HG03139 (cell line): ENCODE measurements around the gene IGF1R.

Experiments used
- ATAC-seq: cut with Tn5 transposase; IDR thresholded peaks from one replicate; pipeline ENCODE4 v1.9.1; 2021; ENCODE audit not compliant: unreplicated experiment

IGF1R gene

DNA sequence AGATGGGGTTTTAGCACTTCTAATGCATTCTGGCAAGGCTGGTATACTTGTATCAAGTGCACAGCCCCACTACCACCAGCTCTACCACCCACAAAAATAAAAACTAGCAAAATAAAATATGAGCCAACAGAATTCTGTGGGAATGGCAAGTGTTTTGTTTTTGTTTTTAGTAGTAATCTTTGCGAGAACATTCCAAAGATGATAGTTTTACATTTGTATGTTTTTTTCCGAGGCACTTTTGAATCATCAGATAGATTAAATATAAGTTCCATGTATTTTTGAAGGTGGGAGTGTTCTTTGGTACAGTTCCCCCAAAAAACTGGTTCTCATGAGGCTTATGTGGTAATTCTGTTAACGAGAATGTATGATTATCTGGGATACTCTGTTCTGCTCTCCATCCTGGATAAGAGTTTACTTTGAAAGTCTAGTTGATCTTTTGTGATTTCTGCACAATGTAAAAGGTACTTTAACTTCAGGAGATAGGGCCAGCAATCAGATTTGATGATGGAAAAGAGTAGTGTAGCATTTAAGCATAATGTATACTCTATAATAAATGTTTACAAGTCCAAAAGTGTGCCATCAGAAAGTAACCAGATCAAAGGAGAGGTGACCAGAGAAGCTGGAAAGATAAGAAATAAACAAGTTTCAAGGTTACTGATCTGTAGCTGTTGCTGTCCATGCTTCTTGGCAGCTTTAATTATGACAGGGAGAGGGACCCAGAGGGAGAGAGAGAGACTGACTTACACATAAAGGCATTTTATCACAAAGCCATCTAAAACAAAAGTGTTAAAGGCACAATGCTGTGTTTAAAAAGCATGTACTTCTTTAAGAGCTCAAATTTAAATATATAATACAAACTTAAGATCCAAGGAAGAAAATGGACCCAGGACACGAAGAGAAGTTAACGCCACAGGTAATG lies 228.4 kb downstream of the IGF1R start:
- ATAC-seq: no peak

GRCh38 chr15:98878172-98878571 lies 229.8 kb downstream of the IGF1R start:
- ATAC-seq: no peak

GRCh38 chr15:98878862-98879261 lies 230.5 kb downstream of the IGF1R start:
- no peak for ATAC-seq

- peak; percentile 56 for ATAC-seq
These were observed 233.5 kb downstream of the IGF1R start for GRCh38 chr15:98881526-98882520.

DNA sequence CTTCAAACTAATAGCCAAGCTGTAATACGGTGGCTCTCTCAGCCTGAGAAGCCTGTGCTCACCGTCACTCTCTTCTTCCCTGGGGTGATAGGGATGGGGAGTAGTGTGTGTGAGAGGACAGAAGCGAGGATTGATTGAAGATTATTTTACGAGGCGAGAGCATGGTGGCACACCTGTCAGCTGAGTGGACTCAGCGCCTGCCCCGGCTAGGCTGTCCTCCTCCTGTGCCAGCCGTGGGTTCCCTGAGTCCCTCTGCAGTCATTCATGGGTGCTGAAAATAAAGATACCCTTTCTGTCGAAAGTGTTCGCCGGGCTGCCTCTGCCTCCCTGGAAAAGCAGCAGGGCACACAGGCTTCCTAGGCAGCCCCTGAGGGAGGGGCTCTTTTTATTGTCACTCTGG lies 235.1 kb downstream of the IGF1R start:
- no peak for ATAC-seq

GRCh38 chr15:98884894-98885293 lies 236.6 kb downstream of the IGF1R start:
- no peak for ATAC-seq

GRCh38 chr15:98887976-98888375 lies 239.6 kb downstream of the IGF1R start:
- no peak for ATAC-seq

DNA sequence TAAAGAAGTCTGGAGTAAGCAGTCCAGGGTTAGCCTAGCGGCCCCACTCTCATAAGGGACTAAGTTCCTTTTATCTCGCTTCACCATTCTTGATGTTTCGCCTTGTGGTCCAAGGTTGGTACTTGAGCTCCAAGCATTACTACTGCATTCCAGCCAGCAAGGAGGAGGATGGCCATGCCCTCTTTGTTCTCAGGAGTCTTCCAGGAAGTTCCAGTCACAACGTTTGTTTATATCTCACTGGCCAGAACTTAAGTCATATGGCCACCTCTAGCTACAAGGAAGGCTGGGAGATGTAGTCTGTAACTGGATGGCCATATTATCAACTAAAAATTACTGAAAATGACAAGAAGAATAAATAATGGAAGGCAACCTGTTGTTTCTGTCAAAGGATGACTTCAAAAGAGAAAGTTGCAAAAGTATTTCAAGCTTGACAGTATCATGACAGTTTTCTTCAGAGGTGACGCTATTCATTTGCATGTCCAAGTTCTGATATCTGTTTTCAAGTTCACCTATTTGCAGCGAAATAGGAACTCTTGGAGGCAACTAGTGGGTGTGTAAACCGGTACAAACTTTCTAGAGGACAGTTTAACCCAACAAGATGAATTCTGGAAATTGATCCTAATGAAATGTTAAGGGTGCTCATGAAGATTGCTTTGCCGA lies 240.6 kb downstream of the IGF1R start:
- ATAC-seq: no peak

DNA sequence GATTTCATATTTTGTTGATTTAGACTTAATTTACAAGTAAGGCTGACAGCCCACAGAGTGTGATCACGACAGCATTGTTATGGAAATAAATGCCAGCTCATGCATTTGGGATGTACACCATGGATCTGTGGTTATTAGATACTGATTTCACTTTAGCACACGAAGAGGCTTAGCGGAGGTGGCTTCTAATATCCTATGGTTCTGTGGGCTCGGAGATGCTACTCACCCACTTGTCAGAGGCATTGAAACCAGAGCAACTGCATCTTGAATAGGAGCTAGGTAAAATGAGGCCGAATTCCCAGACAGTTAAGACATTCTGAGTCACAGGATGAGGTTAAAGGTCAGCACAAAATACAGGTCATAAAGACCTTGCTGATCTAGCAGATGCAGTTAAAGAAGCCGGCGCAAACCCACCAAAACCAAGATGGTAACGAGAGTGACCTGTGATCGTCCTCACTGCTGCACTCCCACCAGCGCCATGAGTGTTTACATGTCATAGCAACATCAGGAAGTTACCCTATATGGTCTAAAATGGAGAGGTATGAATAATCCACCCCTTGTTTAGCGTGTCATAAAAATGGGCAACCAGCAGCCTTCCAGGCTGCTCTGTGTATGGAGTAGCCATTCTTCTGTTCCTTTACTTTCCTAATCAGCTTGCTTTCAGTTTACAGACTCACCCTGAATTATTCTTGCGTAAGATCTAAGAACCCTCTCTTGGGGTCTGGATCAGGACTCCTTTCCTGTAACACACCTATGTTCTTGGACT lies 241.8 kb downstream of the IGF1R start:
- no peak for ATAC-seq

GRCh38 chr15:98891301-98891700 lies 243.0 kb downstream of the IGF1R start:
- ATAC-seq: no peak

DNA sequence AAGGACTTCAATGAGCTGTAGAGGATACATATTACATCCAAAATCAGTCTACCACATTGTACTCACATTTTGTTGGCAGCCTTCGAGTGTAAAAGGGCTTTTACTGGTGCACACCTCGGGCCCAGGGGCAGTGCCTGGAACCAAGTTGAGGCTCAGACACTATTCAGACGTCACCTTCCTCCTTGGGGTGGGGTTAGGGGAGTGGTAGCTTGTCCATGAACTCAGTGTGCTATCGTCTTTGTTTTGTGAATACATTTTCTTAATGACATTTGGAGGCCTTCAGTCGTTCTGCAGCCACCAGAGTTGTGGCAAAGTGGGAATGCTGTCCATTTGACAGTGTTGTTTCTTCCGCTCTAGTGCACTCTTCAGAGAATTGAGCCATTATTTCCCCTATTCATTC lies 245.1 kb downstream of the IGF1R start:
- no peak for ATAC-seq

DNA sequence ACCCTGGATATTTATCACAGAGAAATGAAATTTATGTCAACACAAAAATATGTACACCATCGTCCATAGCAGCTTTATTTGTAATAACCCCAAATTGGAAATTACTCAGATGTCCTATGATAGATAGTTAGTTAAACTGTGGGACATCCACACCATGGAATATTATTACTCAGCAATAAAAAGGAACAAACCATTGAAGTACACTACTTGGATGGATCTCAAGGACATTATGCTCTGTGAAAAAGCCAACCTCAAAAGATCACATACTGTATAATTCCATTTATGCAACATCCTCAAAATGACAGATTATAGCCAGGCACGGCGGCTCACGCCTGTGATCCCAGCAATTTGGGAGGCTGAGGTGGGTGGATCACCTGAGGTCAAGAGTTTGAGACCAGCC lies 246.0 kb downstream of the IGF1R start:
- ATAC-seq: no peak

DNA sequence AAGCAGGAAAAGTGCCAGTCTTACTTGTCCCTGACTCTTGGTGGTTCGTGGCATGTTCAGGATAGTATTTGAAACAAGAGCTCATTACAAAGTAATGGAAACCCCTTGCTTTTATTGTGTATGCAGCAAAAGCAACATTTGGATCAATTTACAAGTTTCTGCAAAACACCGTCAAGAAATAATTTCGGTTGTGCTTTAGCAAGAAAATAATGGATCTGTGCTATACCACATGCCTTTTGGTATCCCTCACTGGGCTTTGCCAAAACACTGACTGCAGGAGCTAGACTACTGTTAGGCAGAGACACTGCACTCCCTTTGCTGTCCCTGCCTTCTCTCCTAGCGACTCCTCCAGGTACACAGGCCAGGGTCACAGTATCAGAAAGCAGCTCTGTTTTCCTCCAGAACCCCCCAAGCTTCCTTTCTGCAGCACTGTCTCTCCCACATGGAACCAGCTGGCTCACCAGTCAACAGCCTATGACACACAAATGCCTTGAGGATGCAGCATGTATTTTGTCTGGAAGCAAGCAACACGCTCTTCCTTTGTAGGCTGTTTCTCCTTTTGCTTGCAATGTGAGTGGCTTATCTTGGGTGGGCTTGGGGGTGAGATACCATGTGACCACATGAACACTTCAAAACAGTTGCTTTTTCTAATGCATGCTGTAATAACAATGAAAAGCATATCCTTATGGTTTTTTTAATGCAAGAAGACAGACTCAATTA lies 247.8 kb downstream of the IGF1R start:
- no peak for ATAC-seq

- ATAC-seq: no peak
These were observed 248.7 kb downstream of the IGF1R start for GRCh38 chr15:98896802-98897732.

DNA sequence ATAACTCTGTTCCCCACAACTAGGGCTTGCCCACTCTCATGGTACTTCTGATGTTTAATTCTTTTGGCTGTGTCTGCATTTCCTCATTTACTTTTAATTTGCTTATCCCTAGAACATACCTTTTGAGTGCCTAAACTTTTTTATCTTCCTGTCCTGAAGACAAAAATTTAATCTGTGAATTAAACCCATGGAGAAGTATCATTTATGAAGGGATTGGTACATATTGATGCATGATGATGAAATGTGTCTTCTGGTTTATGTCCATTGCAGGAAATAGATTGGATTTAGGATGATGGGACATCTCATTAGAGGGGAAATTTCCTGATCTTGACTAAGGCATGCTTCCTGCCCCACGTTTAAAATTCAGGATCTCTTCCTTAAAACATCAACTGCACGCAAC lies 249.8 kb downstream of the IGF1R start:
- ATAC-seq: no peak

GRCh38 chr15:98899272-98900021 lies 251.1 kb downstream of the IGF1R start:
- no peak for ATAC-seq

- no peak for ATAC-seq
These were observed 252.0 kb downstream of the IGF1R start for GRCh38 chr15:98900356-98900755.
